Activated CD8-positive, alpha-beta T cell treated with anti-CD3 and anti-CD28 coated beads for 36 hours (primary cell): ENCODE measurements around the gene C10orf105. TPM values are rescaled to one million over a fixed set of nuclear protein-coding genes. Genes with fewer than 3 reads are reported as not detected.

Source experiments
- ATAC-seq: fragments of 200-7000 bp; cut with Tn5 transposase; one replicate; pipeline ENCODE4 v1.10.0; 2021; ENCODE audit warnings: mild to moderate bottlenecking, moderate library complexity
- CTCF ChIA-PET: fragments of 350-600 bp; sonication (Branson Sonifier 250); formaldehyde crosslinking; loops from one replicate; lab custom pipeline; 2021; ENCODE audit warnings: antibody characterized with exemption; lab: Charles Lee
- POLR2A ChIA-PET: fragments of 350-600 bp; sonication (Branson Sonifier 250); formaldehyde crosslinking; loops from one replicate; lab custom pipeline; 2021; ENCODE audit warnings: antibody characterized with exemption; lab: Charles Lee
- DNase-seq: peaks from one replicate; pipeline ENCODE4 v3.0.0-alpha.2; 2020
- H3K27ac Mint-ChIP-seq: one replicate; pipeline ENCODE4 v1.8.0; 2021; ENCODE audit warnings: mild to moderate bottlenecking, mixed read lengths
- H3K27me3 Mint-ChIP-seq: one replicate; pipeline ENCODE4 v1.8.0; 2021; ENCODE audit warnings: mixed read lengths
- H3K36me3 Mint-ChIP-seq: one replicate; pipeline ENCODE4 v1.8.0; 2021; ENCODE audit warnings: low read depth, mixed read lengths
- H3K4me1 Mint-ChIP-seq: one replicate; pipeline ENCODE4 v1.8.0; 2021; ENCODE audit warnings: low read depth, mixed read lengths
- H3K4me3 Mint-ChIP-seq: one replicate; pipeline ENCODE4 v1.8.0; 2021; ENCODE audit warnings: mild to moderate bottlenecking, moderate library complexity, mixed read lengths
- H3K9me3 Mint-ChIP-seq: one replicate; pipeline ENCODE4 v1.8.0; 2021; ENCODE audit warnings: mixed read lengths
- intact Hi-C: fragments of 100-400 bp; cut with micrococcal nuclease; formaldehyde crosslinking; loops from one replicate; pipeline ENCODE4 v1.10.0; 2022
- total RNA-seq, 2 experiments: library from RNA; stranded (reverse); gene quantifications; one replicate each; pipeline ENCODE4 v1.2.3, GENCODE V29; 2021
- TF ChIP-seq, protein P1 (sequence below): fragments of 200-600 bp; IDR thresholded peaks from one replicate; pipeline ENCODE4 v1.8.0; 2022; ENCODE audit warnings: antibody characterized with exemption, mild to moderate bottlenecking

Gene C10orf105
- total RNA-seq, 2 experiments from 2014 or later = 0.16 to 0.27 TPM

DNA sequence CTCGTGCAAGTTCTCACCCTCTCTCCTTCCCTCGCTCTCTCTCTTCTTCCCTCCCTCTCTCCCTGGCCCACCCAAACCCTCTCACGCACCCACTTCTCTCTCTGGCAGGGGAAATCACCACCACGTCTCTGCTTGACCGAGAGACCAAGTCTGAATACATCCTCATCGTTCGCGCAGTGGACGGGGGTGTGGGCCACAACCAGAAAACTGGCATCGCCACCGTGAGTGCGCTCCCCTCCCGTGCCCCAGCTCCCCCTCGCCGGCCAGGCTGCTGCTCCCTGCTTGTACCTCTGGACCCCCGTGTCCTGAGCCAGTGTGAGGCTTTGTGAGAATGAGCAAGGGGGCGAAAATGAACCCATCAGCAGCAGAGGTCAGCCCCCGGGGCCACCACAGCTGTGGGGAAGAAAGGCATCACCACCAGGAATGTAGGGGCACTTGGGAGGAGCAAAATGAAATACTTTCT lies 25.5 kb downstream of the C10orf105 start:
- Mint-ChIP-seq H3K27me3 (no peaks in the 10 kb centered on the region), H3K36me3 (no peaks in the 10 kb centered on the region), H3K4me3 (no peak overlapping the region), H3K4me1 (peaks cover 43% of the 10 kb centered on the region), H3K27ac (no peak overlapping the region), H3K9me3 (no peaks in the 10 kb centered on the region)
- DNase-seq (no peak), ATAC-seq (no peak)
- ChIA-PET POLR2A (interaction anchor here (1.0 to 1.2 kb wide), 2 partner anchors 36 to 79 kb away, joined by 3 to 4 read pairs; partner anchors contain the start of gene VSIR), CTCF (interaction anchor here (0.9 to 12.2 kb wide), 8 partner anchors 9 to 310 kb away, joined by 3 to 189 read pairs (median 4); partner anchors contain the start of gene VSIR)
- intact Hi-C loops = no loop called here
- TF ChIP-seq, protein P1, sequence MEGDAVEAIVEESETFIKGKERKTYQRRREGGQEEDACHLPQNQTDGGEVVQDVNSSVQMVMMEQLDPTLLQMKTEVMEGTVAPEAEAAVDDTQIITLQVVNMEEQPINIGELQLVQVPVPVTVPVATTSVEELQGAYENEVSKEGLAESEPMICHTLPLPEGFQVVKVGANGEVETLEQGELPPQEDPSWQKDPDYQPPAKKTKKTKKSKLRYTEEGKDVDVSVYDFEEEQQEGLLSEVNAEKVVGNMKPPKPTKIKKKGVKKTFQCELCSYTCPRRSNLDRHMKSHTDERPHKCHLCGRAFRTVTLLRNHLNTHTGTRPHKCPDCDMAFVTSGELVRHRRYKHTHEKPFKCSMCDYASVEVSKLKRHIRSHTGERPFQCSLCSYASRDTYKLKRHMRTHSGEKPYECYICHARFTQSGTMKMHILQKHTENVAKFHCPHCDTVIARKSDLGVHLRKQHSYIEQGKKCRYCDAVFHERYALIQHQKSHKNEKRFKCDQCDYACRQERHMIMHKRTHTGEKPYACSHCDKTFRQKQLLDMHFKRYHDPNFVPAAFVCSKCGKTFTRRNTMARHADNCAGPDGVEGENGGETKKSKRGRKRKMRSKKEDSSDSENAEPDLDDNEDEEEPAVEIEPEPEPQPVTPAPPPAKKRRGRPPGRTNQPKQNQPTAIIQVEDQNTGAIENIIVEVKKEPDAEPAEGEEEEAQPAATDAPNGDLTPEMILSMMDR = no peak

DNA sequence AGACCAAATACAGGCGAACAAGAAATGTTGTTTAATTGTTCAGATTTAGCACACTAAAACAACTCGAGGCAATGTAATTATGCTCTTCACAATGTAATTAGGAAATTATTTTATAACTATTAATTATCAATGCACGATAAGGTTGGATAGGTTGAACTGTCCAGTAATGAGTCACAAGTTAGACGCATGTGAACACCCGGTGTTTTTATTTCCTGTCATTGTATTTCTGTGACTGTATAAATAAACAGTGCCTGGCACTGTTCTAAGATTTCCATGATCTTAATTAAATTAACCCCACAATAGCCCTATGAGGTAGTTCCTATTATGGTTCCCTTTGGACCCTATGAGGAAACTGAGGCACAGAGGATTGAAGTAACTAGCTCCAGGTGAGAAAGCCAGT lies 26.2 kb downstream of the C10orf105 start:
- Mint-ChIP-seq H3K27ac (no peak overlapping the region), H3K4me3 (no peak overlapping the region), H3K27me3 (no peaks in the 10 kb centered on the region), H3K9me3 (no peaks in the 10 kb centered on the region), H3K36me3 (no peaks in the 10 kb centered on the region), H3K4me1 (peaks cover 36% of the 10 kb centered on the region)
- ATAC-seq = no peak
- intact Hi-C loops = no loop called here
- ChIA-PET CTCF (interaction anchor here (0.9 to 12.2 kb wide), 6 partner anchors 9 to 309 kb away, joined by 3 to 189 read pairs (median 3); partner anchors contain the start of gene VSIR), POLR2A (no interaction called here)
- TF ChIP-seq, protein P1 = no peak
- DNase-seq = no peak

DNA sequence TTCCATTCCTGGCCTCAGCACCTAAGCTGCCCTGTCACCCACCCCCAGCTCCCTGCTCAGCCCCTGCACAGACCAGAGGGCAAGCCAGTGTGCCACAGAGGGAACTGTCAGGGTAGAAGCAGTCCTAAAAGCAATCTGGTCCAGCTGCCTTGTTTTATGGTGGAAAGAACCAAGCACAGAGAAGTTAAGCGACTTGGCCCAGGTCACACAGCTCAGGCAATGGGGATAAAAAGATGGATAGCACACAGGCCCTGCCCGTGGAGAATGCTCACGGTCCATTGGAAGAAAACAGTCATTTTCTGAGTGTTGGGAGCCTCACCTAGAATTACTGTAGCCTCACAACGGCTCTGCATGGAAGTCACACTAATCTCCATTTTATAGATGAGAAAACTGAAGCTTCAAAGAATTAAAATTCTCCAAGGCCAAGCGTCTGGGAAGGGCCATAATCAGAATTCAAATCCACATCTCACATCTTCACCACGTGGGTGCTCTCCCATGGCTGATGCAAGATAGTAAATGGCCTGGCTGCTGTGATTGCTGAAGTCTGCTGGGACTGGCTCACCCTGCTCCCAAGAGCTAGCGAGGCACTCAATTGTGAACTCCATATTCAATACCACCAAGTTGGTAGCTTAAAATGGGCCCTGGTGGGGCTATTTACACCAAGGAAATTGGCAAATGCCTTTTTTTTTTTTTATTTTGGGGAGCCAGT lies 26.8 kb downstream of the C10orf105 start:
- Mint-ChIP-seq H3K9me3 (peaks cover 6% of the 10 kb centered on the region), H3K36me3 (no peaks in the 10 kb centered on the region), H3K4me3 (no peak overlapping the region), H3K4me1 (peaks cover 32% of the 10 kb centered on the region), H3K27ac (no peak overlapping the region), H3K27me3 (no peaks in the 10 kb centered on the region)
- intact Hi-C loops = no loop called here
- TF ChIP-seq, protein P1 = no peak
- DNase-seq = no peak
- POLR2A ChIA-PET = interaction anchor here (1.2 kb wide), 1 partner anchor 80 kb away, joined by 3 read pairs; the partner anchor contains the start of gene VSIR
- CTCF ChIA-PET = interaction anchor here (1.0 to 12.2 kb wide), 5 partner anchors 17 to 204 kb away, joined by 3 to 189 read pairs (median 4); partner anchors contain the start of gene VSIR
- no peak for ATAC-seq

DNA sequence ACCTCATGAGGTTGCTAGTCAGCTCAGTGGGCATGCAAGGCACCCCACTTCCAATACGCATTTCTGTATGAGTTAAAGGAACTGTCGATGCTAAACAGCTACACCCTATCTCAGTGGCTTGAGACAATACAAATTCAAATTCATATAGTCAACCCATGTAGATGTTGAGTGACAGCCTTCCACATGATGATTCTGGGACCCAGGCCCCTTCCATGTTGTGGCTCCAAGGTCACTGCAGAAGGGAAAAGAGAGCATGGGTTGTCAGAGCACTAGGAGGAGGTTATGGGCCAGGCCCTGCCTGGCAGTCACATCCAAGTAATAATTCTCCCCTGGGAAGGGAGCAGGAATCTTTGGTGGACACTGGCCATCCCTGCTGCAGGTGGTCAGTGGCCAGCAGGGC lies 28.2 kb downstream of the C10orf105 start:
- TF ChIP-seq, protein P1 = no peak
- Mint-ChIP-seq H3K27ac (no peak overlapping the region), H3K9me3 (peaks cover 6% of the 10 kb centered on the region), H3K36me3 (no peaks in the 10 kb centered on the region), H3K4me3 (no peak overlapping the region), H3K27me3 (no peaks in the 10 kb centered on the region), H3K4me1 (peaks cover 23% of the 10 kb centered on the region)
- intact Hi-C loops = no loop called here
- no peak for ATAC-seq
- CTCF ChIA-PET = interaction anchor here (1.3 to 12.2 kb wide), 3 partner anchors 18 to 205 kb away, joined by 4 to 189 read pairs (median 4); no protein-coding TSS in a partner anchor
- no peak for DNase-seq
- POLR2A ChIA-PET = interaction anchor here (0.6 kb wide), 1 partner anchor 19 kb away, joined by 4 read pairs; no protein-coding TSS in a partner anchor
